Measurements from ENCODE around the gene FGFBP2. TPM values are rescaled to one million over a fixed set of nuclear protein-coding genes. Genes with fewer than 3 reads are reported as not detected.
A peak's percentile ranks its signal among the peaks of the same experiment; 100 is the strongest.

The FGFBP2 gene
- total RNA-seq, 6 donors from 2014 or later, result 1.8 to 9.7 (median 3.8) TPM; not detected in 1

DNA sequence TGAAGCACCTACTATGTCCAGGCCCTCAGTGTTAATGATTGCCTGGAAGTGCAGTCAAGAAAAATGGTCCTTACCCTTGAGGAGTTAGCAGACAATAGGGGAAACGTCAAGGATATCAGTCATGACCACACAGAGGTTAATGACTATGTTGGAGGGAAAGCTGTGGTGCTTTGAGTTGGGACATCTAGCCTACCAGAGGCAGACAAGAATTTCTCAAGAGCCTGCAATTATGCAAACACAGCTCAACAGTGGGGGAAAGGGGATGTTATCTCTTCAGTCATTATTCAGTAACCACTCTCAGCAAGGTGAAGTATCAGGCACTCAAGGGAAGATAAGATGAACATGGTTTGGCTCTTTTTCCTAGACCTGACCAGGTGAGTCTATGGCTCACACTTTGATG is 17.5 kb downstream of the FGFBP2 start:
- Histone ChIP-seq H3K4me1 (no peaks in the 10 kb centered on the region), H3K36me3 (no peaks in the 10 kb centered on the region), H3K4me3 (no peak overlapping the region), H3K9me3 (no peaks in the 10 kb centered on the region), H3K27me3 (no peaks in the 10 kb centered on the region), H3K27ac (no peak overlapping the region)
- WGBS, 2 donors, result 0 to 8% methylated on average over 1 of the region's 1 CpG
- ATAC-seq (ENCODE audit: low FRiP score in 2 of 2) (peak in 1 of 2 donors; percentile 55), DNase-seq (no peak)
- TF ChIP-seq POLR2AphosphoS5 (IDR thresholded peaks at IDR 0.05), result no peak
- no peak for TF ChIP-seq EP300 (IDR thresholded peaks at IDR 0.05)
- TF ChIP-seq, protein P1, sequence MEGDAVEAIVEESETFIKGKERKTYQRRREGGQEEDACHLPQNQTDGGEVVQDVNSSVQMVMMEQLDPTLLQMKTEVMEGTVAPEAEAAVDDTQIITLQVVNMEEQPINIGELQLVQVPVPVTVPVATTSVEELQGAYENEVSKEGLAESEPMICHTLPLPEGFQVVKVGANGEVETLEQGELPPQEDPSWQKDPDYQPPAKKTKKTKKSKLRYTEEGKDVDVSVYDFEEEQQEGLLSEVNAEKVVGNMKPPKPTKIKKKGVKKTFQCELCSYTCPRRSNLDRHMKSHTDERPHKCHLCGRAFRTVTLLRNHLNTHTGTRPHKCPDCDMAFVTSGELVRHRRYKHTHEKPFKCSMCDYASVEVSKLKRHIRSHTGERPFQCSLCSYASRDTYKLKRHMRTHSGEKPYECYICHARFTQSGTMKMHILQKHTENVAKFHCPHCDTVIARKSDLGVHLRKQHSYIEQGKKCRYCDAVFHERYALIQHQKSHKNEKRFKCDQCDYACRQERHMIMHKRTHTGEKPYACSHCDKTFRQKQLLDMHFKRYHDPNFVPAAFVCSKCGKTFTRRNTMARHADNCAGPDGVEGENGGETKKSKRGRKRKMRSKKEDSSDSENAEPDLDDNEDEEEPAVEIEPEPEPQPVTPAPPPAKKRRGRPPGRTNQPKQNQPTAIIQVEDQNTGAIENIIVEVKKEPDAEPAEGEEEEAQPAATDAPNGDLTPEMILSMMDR (IDR thresholded peaks at IDR 0.05), result no peak
- no peak for TF ChIP-seq POLR2A (IDR thresholded peaks at IDR 0.05)

DNA sequence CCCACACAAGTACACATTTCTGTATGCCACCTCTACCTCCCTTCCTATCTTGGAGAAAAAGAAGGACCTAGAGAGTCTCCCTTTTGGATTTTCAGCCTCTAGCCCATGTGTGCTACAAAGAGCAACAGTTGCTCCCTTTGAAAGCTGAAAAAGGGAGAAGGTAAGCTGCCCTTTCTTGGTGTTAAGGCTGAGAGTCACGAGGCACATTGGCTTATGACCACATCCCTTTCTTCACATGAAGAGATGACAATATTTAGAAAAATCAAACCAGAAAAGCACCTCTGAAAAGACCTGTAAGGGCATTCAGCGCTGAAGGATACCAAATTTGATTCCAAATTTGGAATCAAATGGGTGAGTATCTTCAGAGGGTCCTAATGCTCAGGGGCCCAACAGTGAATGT is 18.1 kb downstream of the FGFBP2 start:
- DNase-seq (no peak), ATAC-seq (ENCODE audit: low FRiP score in 2 of 2) (no peak)
- TF ChIP-seq, protein P1 (IDR thresholded peaks at IDR 0.05), result no peak
- TF ChIP-seq POLR2AphosphoS5 (IDR thresholded peaks at IDR 0.05) (no peak), EP300 (IDR thresholded peaks at IDR 0.05) (no peak), POLR2A (IDR thresholded peaks at IDR 0.05) (no peak)
- Histone ChIP-seq H3K9me3 (no peaks in the 10 kb centered on the region), H3K27me3 (no peaks in the 10 kb centered on the region), H3K4me3 (no peak overlapping the region), H3K4me1 (no peaks in the 10 kb centered on the region), H3K36me3 (no peaks in the 10 kb centered on the region), H3K27ac (no peak overlapping the region)
- WGBS, 2 donors, result 55 to 71% methylated on average over 2 of the region's 2 CpGs

DNA sequence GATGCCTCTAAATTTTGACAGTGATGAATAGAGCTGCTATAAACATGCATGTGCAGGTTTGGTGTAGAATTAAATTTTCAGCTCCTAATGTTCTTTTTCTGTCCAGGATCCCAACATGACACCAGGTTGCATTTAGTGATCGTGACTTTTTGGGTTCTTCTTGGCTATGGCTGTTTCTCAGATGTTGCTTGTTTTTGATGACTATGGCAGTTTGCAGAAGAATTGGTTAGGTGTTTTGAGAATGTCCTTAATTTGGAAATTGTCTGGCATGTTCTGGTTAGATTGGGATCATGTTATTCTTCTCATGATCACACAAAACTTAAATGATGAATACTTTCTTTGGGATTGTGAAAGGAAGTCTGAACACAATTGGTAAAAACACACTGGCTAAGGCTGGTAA is 20.7 kb downstream of the FGFBP2 start:
- WGBS, 2 donors, result 95 to 100% methylated on average over 1 of the region's 1 CpG
- Histone ChIP-seq H3K36me3 (no peaks in the 10 kb centered on the region), H3K4me3 (no peak overlapping the region), H3K27ac (no peak overlapping the region), H3K9me3 (no peaks in the 10 kb centered on the region), H3K27me3 (no peaks in the 10 kb centered on the region), H3K4me1 (peaks cover 0 to 4% (median 2%) of the 10 kb centered on the region in 4 donors)
- DNase-seq (no peak), ATAC-seq (ENCODE audit: low FRiP score in 2 of 2) (no peak)
- TF ChIP-seq POLR2AphosphoS5 (IDR thresholded peaks at IDR 0.05) (no peak), POLR2A (IDR thresholded peaks at IDR 0.05) (no peak), EP300 (IDR thresholded peaks at IDR 0.05) (no peak)
- TF ChIP-seq, protein P1 (IDR thresholded peaks at IDR 0.05), result no peak

DNA sequence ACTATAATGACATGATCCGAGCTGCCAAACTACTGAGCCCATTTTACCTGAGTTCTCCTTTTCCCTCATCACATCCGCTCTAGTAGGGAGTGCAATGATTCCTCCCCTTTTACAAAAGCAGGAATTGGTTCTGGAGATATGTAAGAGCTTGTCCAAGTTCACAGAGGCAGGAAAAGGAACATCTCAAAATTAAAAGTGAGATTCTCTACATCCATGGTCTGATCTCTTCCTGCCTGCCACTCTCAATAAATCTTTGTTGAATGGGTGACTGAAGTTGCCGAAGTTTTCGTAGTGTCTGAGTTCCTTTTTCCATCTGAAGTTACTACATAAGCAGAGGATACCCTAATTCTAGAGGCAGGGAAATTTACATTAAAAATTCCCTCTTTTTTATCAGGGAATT is 24.3 kb downstream of the FGFBP2 start, which contains the start of gene FGFBP1:
TSS of gene FGFBP1 (minus strand) at position 101 of the 400 bp plus-strand sequence. CDS start 2,108 bp downstream, outside the sequence.
- Histone ChIP-seq H3K9me3 (no peaks in the 10 kb centered on the region), H3K27me3 (no peaks in the 10 kb centered on the region), H3K4me1 (peaks cover 0 to 9% (median 4%) of the 10 kb centered on the region in 4 donors), H3K27ac (no peak within 1 kb of the TSS), H3K4me3 (no peak within 1 kb of the TSS), H3K36me3 (no peaks in the 10 kb centered on the region)
- 49 to 55% methylated on average over 4 of the region's 4 CpGs for WGBS, 2 donors
- ATAC-seq (ENCODE audit: low FRiP score in 2 of 2) (no peak), DNase-seq (no peak)
- TF ChIP-seq EP300 (IDR thresholded peaks at IDR 0.05) (no peak), POLR2A (IDR thresholded peaks at IDR 0.05) (no peak), POLR2AphosphoS5 (IDR thresholded peaks at IDR 0.05) (no peak)
- TF ChIP-seq, protein P1 (IDR thresholded peaks at IDR 0.05), result no peak

DNA sequence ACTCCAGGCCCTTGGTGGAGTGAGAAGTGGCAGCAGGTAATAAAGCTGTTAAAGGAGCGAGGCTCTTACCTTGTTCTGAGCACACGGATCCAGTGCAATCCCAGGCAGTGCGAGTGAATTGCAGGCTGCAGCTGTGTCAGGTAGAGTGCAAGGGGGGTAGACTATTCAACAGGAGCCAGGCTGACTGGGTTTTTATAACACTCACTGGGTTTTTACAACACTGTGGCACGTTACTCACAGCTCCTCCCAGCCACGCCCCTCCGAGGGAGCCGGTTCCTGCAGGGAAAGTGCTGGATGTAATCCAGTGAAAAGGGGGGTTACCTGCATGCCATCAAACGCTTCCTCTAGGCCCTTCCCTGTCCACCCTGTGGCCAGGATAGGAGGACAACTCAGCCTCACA is 24.8 kb downstream of the FGFBP2 start:
- Histone ChIP-seq H3K4me1 (peaks cover 0 to 9% (median 4%) of the 10 kb centered on the region in 4 donors), H3K27ac (no peak overlapping the region), H3K9me3 (no peaks in the 10 kb centered on the region), H3K27me3 (no peaks in the 10 kb centered on the region), H3K36me3 (no peaks in the 10 kb centered on the region), H3K4me3 (no peak overlapping the region)
- 20 to 43% methylated on average over 7 to 8 of the region's 8 CpGs for WGBS, 2 donors
- ATAC-seq (ENCODE audit: low FRiP score in 2 of 2) (peak in 1 of 2 donors; percentile 76), DNase-seq (peak in 1 of 2 donors; percentile 57)
- TF ChIP-seq POLR2AphosphoS5 (IDR thresholded peaks at IDR 0.05) (no peak), POLR2A (IDR thresholded peaks at IDR 0.05) (no peak), EP300 (IDR thresholded peaks at IDR 0.05) (no peak)
- TF ChIP-seq, protein P1 (IDR thresholded peaks at IDR 0.05), result no peak

Measured in upper lobe of left lung (tissue), 6 donors.